Hematopoietic multipotent progenitor cell treated with erythropoietin and hydrocortisone succinate and interleukin-3 and kit ligand, for 4 days (in vitro differentiated cells): Measurements from ENCODE around the gene MAPKAP1.
A peak's percentile ranks its signal among the peaks of the same experiment; 100 is the strongest.

Experiments used
- DNase-seq: peaks from one replicate; pipeline ENCODE4 v3.0.0-alpha.2; 2015

The MAPKAP1 gene

DNA sequence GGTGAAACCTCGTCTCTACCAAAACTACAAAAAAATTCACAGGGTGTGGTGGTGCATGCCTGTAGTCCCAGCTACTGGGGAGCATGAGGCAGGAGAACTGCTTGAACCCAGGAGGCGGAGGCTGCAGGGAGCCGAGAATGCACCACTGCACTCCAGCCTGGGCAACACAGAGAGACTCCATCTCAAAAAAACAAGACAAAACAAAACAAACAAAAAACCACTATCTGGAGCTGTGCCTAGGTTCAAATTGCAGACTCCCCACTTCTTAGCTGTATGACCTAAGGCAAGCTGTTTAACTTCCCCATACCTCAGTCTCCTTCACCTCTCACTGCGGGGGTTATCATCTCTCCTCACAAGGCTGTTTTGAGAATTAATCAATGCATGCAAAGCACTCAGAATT is 68.0 kb downstream of the MAPKAP1 start:
- DNase-seq: no peak

DNA sequence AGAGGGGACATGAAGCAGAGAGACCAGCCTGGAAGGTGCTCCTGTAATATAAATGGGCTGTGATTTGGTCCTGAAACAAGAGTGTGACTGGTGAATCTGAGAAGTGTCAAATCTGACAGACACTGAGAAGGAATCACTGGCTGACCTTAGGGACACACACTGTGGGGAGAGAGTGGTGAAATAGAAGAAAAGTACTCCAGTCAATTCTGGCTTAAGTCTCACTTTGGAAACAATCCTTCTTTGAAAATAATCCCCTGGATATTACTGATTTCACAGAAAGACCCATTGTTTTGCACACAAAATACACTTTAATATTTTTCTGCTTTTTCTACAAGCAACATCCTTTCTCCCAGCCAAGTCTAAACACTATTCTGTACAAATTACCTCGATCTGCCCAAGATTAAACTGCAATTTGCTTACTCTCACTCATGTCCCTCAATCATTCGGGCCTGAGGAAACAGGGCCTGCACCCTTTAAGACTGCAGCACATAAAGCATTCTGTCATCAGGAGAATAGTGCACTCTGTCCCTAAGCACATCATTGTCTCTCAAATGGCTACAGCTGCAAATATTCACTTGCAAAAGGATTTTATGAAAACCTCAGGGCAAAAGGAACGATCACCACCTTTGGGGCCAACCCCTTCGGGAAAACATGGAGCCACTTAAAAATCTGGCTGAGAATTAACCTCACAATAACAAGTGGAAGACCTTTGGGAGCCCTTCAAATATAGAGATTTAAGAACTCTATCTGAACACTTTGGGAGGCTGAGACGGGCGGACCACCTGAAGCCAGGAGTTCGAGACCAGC is 68.6 kb downstream of the MAPKAP1 start:
- no peak for DNase-seq

DNA sequence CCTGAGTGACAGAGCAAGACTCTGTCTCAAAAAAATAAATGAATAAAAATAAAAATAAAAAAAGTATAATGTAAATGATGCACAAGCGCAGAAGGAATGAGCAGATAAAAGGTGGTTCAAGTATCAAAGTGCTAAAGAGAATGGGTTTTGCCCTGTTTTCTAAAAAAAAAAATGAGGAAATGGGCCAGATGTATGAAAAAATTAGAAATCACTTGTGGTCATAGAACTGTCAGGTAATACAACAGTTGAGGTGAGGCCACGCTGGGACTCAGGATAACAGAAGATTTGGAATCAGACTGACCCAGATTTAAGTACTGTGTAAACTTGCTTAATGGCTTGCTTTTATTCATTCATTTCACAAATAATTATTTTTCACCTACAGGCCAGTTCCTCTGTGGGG is 69.8 kb downstream of the MAPKAP1 start:
- no peak for DNase-seq

DNA sequence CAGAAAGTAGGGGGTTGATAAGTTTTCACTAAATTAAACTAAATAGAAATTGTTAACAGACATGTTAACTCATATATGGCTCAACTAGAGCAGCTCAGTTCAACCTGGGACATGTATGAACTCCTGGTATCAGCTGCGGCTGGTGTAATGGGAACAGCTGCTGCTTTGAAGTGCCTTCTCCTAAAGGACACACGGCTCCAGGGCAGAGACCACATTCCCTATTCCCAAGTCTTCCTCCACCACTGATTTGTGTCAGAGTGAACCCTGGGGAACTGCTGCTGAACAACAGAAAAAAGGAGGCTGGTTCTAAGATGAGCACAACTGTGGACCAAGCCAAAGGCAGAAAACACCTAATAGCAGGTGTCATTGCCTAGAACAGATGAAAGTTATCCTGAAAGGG is 71.1 kb downstream of the MAPKAP1 start:
- no peak for DNase-seq

DNA sequence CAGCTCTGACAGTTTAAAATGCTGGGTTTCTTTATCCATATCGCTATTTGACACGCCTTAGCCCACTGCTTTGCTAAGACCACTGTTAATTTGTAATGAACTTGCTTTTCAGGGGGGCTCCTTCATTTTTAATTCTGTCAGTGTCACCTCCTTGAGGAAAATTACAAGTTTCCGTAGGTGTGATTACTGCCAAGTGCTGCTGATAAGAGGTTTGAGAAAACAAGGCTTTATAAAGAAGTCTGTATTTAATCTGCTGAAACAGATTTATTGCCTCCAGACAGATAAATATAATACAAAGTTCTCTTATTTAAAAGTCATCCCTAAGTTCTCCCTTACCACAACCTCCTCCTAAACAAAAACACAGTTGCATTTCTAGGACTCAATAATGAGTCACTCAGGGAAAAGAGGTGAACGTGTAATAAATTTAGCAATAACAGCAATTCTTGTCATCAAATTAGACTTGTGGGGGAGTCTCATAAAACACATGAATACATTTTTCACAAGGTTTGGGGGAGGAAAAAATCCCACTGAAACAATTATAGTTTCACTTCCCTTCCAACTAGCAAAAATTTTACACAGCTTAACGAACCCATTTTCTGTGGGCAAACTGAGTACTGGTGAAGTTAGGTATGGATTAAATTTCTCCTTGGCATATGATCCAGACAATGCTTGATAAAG is 72.8 kb downstream of the MAPKAP1 start:
- DNase-seq: no peak

DNA sequence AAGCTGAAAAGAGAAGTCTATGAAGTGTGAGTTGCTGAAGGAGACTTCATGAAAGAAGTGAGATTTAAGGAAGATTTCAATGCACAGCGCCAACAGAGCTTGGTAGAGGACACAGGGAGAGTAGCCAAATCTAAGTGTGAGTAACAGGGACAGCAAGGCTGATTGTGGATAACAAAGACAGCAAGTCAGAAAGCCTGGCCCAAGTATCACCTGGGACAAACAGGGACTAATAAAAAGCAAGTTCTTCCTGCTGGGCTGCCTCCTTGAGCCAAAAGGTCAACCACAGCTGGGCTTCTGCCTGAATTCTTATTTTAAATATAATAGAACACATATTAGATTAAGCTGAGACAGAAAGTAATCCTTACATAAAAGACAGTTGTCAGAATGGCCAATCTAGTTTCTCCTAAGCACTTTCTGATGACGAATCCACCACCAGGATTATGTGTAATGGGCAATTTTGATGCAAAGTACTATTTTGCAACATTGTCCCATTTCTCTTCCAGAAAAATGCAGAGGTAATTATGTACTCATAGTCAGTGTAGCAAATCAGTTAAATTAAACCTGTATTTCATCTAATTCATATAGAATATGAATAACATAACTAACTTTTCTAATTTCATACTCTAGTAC is 73.8 kb downstream of the MAPKAP1 start:
- DNase-seq: no peak

DNA sequence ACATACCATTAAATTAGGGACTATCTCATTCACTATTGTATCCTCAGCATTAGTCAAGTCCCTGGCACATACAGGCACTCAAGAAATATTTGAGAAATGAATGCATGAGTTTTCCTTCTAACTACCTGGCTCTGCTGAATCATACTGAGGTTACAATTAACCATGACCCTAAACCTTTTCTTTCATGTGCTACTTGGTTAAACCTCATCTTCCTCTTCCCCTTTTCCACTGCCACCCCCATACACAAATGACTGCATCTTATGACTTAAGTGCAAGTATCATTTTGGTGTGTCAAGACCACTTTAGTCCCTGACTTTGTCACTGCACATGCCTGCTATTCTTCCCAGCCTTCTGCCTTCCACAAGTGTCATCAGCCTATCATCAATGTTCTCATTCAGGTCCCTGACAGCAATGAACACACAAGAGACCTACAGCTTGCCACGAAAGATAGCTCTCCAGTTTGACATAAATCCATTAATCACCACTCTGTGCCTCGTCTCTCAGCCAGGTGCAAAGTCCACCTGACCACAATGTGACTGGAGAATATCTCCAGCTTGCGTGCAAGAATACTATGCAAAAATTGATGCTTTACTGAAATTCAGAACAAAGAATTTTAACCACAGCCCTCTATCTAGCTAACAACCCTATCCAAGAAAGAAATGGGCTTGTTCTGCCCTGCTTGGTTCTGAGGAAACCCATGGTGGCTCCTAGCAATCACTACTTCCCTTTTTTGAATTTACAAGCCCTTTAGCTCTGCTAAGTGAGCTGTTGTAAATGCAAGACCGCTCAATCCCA is 74.5 kb downstream of the MAPKAP1 start:
- DNase-seq: peak; percentile 79

DNA sequence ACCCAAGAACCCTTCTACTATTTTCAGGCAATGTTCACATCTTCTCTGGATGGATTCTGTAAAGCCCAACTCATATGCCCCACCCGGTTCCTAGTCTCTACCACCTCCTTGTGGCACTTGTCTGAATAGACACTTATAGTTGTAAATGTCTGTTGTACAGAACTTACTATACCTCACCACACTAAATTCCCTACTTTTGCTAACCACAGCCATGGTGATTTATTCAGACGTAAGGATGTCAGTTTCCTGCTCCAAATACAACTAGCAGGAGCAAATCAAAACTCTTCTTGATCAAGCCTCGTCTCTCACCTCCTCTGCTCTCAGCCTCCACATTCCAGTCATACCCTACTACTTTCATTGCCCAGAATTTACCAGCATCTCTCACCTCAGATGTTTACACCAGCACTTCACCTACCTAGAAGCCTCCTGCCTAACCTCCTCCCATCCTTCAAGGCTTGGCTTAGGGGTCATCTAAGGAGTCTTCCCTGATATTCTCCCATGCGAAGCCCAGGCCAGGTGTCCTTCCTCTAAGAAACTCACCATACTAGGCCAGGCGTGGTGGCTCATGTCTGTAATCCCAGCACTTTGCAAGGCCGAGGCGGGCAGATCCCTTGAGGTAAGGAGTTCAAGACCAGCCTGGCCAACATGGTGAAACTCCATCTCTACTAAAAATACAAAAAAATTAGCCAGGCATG is 75.5 kb downstream of the MAPKAP1 start:
- peak; percentile 77 for DNase-seq

DNA sequence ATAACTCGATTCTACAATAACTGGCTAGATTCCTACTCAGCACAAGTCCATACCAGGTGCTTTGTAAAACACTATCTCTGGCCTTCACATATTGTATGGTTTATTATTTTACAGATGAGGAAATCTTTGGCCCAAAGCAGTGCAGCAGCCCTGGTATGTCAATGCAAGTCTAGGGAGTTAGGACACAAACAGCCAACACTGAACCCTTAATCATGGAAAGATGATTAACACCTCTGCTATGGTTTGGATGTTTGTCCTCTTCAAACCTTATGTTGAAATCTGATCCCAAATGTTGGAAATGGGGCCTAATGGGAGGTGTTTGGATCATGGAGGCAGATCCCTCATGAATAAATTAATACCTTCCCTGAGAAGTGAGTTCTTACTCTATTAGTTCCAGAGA is 76.6 kb downstream of the MAPKAP1 start:
- no peak for DNase-seq

DNA sequence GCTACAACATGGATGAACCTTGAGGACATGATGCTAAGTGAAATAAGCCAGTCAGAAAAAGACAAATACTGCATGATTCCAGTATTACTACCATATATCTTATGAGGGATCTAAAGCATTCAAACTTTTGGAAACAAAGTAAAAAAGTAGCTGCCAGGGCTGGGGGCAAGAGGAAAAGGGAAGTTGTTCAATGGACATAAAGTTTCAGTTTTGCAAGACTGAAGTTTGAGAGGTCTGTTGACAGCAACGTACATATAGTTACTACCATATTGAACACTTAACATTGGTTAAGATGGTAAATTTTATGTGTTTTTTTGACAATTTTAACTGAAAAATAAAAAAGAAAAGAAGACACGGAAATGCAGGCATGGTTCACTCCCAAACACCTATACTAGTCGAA is 77.6 kb downstream of the MAPKAP1 start:
- peak; percentile 59 for DNase-seq

DNA sequence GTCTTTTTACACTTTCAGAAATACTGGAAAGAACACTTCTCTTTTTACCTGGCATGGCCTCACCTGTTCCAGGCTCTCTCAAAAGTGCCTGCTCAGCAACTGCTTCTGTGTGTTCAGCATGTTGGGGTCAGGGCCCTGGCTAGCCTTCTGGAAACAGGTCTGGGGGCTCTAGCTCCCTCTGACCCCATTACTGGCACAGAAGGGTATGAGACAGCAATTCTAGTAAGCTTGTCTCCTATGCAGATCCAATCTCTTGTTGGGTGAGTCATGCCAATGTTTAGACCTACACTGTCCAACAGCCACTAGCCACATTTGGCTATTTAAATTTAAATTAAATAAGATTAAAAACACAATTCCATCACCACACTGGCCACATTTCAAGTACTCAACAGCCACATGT is 80.8 kb downstream of the MAPKAP1 start:
- peak; percentile 61 for DNase-seq

DNA sequence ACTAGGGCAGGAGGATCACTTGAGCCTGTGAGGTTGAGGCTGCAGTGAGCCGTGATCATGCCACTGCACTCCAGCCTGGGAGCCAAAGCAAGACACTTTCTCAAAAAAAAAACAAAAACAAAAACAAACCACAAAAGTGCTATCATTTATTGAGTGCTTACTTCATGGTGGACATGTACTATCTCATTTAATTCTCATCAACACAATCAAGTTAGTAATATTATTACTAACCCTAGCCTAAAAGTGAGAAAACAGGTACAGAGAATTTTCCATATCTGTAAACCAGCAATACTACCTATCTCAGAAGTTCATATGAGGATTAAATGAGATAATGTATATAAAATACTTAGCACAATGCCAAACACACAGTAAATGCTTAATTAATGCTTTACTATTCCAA is 85.8 kb downstream of the MAPKAP1 start:
- no peak for DNase-seq

DNA sequence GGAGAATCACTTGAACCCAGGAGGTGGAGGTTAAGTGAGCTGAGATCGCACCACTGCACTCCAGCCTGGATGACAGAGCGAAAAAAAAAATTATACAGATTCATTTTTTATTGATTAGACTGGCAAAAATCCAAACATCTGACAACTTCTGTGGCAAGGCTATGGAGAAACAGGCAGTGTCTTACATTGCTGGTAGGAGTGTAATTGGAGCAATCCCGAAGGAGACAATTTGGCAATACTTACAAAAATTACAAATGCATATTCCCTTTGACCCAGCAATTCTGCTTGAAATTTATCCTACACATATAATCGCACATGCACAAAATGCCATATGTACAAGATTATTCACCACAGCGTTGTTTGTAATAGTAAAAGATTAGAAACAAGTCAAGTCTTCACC is 86.8 kb downstream of the MAPKAP1 start:
- no peak for DNase-seq

DNA sequence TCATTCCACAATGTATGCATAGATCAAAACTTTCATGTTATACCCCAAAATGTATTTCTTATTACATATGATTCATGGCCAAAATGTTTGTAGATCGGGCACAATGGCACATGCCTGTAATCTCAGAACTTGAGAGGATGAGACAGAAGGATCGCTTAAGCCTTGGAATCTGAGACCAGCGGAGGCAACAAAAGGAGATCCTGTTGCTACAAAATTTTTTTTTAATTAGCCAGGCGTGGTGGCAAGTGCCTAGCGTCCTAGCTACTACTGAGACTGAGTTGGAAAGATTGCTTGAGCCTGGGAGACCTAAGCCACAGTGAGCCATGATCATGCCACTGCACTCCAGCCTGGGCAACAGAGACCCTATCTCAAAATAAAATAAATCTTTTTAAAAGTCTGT is 89.9 kb downstream of the MAPKAP1 start:
- no peak for DNase-seq

DNA sequence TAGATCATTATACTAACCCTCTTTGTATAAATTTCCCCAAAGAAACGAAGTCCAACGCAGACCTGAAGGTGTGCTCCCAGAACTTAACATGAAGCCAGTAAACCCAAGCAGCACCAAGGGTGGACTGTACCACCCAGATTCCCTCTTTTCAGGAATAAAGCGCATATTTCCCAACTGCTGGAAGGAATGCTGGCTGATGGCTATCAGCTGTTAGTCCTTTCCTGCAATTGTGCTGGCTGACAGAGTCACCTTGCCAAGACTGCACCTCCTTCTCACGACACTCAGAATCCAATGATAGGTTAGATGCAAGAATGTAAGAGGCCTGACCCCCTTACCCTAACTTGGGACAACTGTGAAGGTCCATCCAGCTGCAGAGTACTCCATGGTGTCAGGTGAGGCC is 93.9 kb downstream of the MAPKAP1 start:
- no peak for DNase-seq

DNA sequence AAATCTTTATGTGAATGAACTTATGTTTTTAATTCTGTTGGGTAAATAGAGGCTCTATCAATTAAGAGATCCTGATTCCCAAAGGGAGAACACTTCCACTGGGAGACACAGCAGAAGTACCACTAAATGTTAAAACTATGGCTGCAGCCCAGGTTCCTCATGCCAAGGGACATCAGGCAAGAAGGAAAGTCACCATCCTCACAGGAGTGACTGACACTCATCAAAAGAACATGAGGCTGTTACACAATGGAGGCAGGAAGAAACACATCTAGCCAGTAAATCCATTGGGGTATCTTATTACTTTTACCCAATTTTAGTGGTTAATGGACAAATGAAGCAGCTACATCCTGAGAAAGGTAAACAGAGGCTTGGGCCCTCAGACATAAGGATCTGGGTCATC is 94.4 kb downstream of the MAPKAP1 start:
- no peak for DNase-seq

DNA sequence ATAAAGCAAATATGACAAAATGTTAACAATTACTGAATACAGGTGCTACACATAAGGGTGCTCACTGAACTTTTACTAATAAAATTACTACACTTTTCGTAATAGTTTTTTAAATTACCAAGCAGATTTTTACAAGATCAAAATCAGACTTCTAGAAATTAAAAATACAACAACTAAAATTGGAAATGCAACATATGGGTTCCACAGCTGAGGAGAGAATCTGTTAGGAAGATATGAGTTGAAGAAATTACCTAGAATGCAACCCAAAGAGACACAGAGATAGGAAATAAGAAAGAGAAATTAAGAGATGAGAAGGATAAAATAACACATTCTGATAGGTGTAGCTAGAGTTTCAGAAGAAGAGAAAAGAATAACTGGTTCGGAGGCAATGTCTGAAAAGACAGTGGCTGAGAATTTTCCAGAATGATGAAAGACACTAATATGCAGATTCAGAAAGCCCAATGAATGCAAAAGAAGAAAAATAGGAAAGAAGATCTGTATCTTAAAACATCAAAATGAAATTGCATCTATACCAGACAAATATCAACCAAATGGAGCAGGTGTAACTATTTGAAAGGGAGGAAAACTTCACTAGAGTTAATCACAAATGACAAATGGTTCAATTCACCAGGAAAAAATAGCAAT is 95.8 kb downstream of the MAPKAP1 start:
- DNase-seq: no peak

DNA sequence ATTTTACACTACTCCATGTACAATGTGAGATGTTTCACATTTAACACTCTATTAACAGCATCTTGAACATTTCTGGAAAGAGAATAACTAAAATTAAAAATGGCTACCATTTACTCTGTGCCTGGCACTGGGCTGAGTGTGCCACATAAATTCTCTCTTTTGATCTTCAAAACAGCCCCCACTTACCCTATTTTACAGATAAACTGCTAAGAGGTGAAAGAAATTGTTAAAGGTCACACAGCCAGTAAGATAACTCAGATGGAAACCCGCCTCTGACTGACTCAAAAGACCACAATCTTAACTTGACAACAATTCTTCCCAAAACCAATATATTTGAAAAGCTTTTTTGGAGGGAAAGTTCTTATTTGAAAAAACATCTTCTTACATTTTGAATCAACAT is 97.3 kb downstream of the MAPKAP1 start:
- DNase-seq: no peak

DNA sequence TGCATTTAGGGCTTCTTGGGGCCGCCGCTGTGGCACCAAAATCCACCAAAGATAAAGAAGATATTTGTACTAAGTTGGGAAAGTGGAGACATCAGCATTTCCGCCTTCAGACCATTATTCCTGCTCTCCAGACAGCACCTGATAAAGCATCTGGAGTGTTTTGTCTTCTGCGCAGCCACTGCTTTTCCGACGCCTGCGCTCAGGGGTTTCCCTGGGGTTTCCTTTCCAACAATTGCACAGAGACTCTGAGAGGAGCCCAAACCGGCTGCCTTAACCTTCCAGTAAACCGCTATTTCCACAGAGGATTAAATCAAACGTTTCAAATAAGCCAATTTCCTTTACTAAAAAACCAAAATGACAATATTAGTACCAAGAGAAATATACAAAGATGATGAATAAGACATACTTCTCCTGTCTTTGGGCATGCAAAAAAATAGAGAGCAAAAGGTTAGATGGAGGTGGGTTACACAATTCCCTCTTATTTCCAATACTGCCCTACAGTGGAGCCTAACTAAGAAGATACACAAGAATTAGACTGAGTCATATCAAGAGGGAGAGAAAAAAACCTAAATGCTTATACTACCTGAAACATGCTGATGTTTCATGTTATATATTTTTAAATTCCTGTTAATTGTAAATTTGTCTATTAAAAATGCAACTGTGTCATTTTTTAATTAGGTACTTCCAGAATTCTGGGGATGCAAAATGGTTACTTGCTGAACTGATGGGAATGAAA is 98.4 kb downstream of the MAPKAP1 start:
- no peak for DNase-seq

DNA sequence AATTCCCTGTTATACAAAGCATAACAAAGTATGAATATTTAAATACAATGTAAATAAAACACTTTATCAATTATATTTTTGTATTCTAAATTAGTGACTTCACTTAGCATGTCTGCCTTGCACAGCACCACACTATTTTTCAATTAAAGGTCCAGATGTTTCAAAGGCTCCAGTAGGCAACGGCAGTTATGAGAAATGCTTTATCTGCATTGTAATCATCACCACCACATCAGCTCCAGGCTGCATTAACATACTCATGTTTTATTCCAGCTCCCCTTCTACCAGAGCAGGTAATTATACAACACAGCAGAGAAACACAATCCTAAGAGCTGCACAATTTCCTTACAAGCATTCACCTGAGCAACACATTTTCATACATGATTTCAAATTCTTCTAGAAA is 102.8 kb downstream of the MAPKAP1 start:
- DNase-seq: peak; percentile 18

DNA sequence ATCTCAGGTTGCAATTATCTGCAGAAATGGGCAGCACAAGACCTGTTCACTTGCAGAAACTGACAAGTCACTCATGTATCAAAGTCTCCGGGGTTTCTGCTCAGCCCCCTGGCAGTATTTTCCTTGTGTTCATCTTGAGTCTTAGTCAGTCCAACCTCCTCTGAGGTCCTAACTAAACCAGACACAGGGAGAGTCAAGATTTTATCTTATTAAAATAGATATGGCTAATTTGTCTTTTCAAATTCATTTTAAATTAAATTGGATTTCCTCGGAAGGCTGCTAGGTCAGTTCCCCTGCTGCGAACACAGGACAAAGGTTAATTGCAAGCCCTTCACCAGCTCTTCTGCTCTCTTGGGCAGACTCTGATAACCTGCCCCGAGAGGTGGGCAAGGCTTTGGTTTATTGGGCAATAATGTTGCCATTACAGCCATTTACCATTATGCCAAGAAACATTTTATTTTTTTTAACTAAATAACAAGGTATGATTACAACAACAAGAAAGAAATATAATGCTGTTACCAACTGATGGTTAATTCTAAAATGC is 103.5 kb downstream of the MAPKAP1 start:
- DNase-seq: no peak
